SK-N-MC (cell line): ENCODE results near the gene CIP2A.

ENCODE experiments used
- EZH2 ChIP-seq: fragments of 200-600 bp; sonication (generic); IDR thresholded peaks from one replicate; pipeline ENCODE4 v1.6.1; 2017; ENCODE audit warnings: antibody characterized with exemption
- POLR2AphosphoS5 ChIP-seq: IDR thresholded peaks from 2 replicates; pipeline ENCODE4 v1.6.1; 2012; ENCODE audit warnings: mild to moderate bottlenecking, low read depth, low read length, borderline replicate concordance

GRCh38 chr3:108554913-108555571 lies 34.2 kb downstream of the CIP2A start:
- TF ChIP-seq EZH2 (no peak), POLR2AphosphoS5 (no peak)
